ENCODE data around the gene C1orf226. TPM values are rescaled to one million over a fixed set of nuclear protein-coding genes. Genes with fewer than 3 reads are reported as not detected.

C1orf226 gene
- total and polyA plus RNA-seq, 2 of the 4 experiments (the other 2 are of a cell fraction), result under 0.01 to 0.10 TPM

DNA sequence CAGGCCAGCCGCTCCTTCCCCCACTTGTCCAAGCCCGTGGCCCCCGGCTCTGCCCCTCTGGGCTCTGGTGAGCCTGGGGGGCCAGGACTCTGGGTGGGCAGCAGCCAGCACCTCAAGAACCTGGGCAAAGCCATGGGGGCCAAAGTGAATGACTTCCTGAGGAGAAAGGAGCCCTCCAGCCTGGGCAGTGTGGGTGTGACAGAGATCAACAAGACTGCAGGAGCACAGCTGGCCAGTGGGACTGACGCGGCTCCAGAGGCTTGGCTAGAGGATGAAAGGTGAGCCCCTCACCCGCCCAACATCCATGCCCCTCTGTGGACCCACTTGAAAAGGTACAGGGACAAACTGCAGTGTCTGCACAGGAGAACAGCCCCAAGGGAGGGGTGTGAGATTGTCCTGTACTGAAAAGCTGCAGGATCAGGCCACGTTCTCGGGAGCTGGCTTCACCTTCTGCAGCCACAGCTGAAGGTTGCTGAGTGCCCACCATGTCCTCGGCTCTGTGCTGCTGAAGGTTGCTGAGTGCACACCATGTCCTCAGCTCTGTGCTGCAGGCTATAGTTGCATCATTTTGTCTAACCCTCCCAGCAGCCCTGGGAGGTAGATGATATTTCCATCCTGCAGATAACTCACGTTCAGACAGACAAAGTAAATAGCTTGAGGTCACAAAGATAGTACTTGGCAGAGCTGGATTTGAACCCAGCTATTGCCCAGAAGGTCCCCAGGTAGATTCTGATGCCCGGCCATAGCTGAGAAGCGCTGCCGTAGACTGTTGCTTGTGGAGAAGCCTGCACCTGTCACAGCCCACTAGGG lies 618 bp downstream of the C1orf226 start:
- TF ChIP-seq RFX5 (IDR thresholded peaks at IDR 0.05; ENCODE audit: low read depth, low read length), result no peak
- TF ChIP-seq RAD21 (IDR thresholded peaks at IDR 0.05; ENCODE audit: low read length), result no peak
- TF ChIP-seq MAZ (IDR thresholded peaks at IDR 0.05; ENCODE audit: borderline replicate concordance, low read depth, low read length), result no peak
- TF ChIP-seq, protein P1, sequence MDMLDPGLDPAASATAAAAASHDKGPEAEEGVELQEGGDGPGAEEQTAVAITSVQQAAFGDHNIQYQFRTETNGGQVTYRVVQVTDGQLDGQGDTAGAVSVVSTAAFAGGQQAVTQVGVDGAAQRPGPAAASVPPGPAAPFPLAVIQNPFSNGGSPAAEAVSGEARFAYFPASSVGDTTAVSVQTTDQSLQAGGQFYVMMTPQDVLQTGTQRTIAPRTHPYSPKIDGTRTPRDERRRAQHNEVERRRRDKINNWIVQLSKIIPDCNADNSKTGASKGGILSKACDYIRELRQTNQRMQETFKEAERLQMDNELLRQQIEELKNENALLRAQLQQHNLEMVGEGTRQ (IDR thresholded peaks at IDR 0.05; ENCODE audit: low read depth, low read length), result no peak
- TF ChIP-seq, protein P2, sequence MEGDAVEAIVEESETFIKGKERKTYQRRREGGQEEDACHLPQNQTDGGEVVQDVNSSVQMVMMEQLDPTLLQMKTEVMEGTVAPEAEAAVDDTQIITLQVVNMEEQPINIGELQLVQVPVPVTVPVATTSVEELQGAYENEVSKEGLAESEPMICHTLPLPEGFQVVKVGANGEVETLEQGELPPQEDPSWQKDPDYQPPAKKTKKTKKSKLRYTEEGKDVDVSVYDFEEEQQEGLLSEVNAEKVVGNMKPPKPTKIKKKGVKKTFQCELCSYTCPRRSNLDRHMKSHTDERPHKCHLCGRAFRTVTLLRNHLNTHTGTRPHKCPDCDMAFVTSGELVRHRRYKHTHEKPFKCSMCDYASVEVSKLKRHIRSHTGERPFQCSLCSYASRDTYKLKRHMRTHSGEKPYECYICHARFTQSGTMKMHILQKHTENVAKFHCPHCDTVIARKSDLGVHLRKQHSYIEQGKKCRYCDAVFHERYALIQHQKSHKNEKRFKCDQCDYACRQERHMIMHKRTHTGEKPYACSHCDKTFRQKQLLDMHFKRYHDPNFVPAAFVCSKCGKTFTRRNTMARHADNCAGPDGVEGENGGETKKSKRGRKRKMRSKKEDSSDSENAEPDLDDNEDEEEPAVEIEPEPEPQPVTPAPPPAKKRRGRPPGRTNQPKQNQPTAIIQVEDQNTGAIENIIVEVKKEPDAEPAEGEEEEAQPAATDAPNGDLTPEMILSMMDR (conservative IDR thresholded peaks at IDR 0.05; ENCODE audit: low read depth, low read length), result no peak
- TF ChIP-seq BHLHE40 (IDR thresholded peaks at IDR 0.05; ENCODE audit: low read depth, low read length), result no peak
- no peak overlapping the region for H4K8ac ChIP-seq (ENCODE audit: low read depth in 2 of 2, low read length in 2 of 2)
- no peaks in the 10 kb centered on the region for H3K36me3 ChIP-seq (ENCODE audit: control insufficient read depth, insufficient read depth, low read length)
- H2AFZ ChIP-seq (replicated peaks; ENCODE audit: low read length, poor library complexity), result no peak overlapping the region
- DNase-seq (no peak), ATAC-seq (ENCODE audit: low read depth) (no peak)
- no peak overlapping the region for H4K5ac ChIP-seq (ENCODE audit: low read depth, low read length)
- no peak overlapping the region for H4K91ac ChIP-seq (ENCODE audit: insufficient read depth, low read depth, low read length)
- no peaks in the 10 kb centered on the region for H4K20me1 ChIP-seq (ENCODE audit: insufficient read depth, low read length)
- H3K9me3 ChIP-seq (ENCODE audit: control insufficient read depth, insufficient read depth, low read length), result no peaks in the 10 kb centered on the region
- peaks cover 33% of the 10 kb centered on the region for H3K27me3 ChIP-seq (ENCODE audit: control insufficient read depth, insufficient read depth, low read length)
- intact Hi-C loops (cut with micrococcal nuclease), result no loop called here
- no CpG with 5 or more reads among the region's 13 CpGs for whole genome bisulfite sequencing, 2 experiments (ENCODE audit: extremely low coverage in 2 of 2, insufficient read length in 1 of 2)
- H3K4me1 ChIP-seq (ENCODE audit: control insufficient read depth, insufficient read depth, low read length), result no peaks in the 10 kb centered on the region
- POLR2A ChIA-PET (ENCODE audit: unreplicated experiment), result no interaction called here
- no peaks in the 10 kb centered on the region for H3K9me1 ChIP-seq (ENCODE audit: insufficient read depth, low read length)
- no peak overlapping the region for H2BK15ac ChIP-seq (ENCODE audit: low read depth, low read length)
- no peak overlapping the region for H3K4me3 ChIP-seq (ENCODE audit: insufficient read depth, low read depth, low read length)
- H2BK5ac ChIP-seq (ENCODE audit: low read depth, low read length, poor library complexity, severe bottlenecking), result no peak overlapping the region
- no peak overlapping the region for H2BK20ac ChIP-seq (ENCODE audit: low read depth, low read length)
- no peak overlapping the region for H3K23ac ChIP-seq (ENCODE audit: low read depth, low read length)
- H3K56ac ChIP-seq (ENCODE audit: extremely low read depth, insufficient read depth, low read length), result no peak overlapping the region
- no peak overlapping the region for H3K4ac ChIP-seq (ENCODE audit: low read depth, low read length)
- CTCF ChIA-PET, result interaction anchor here (0.5 to 1.4 kb wide), 4 partner anchors 14 to 326 kb away, joined by 3 to 6 read pairs (median 3); no protein-coding TSS in a partner anchor
- H3K4me2 ChIP-seq (ENCODE audit: low read depth, low read length), result no peak overlapping the region
- H3K18ac ChIP-seq (ENCODE audit: low read depth, low read length), result no peak overlapping the region
- BruUV-seq (replicated peaks), result no TSS peak
- no peaks in the 10 kb centered on the region for H3K79me1 ChIP-seq (ENCODE audit: low read depth in 1 of 2, low read length in 2 of 2)
- H2AK9ac ChIP-seq (replicated peaks; ENCODE audit: low read depth, low read length, poor library complexity), result no peak overlapping the region
- H3K27ac ChIP-seq (ENCODE audit: insufficient read depth, low read length), result no peak overlapping the region
- no peak overlapping the region for H2AK5ac ChIP-seq (ENCODE audit: low read depth, low read length)
- dilution Hi-C loops (cut with HindIII; ENCODE audit: low sequenced_read_pairs, unreplicated experiment), result no loop called here
- H2BK120ac ChIP-seq (ENCODE audit: low read depth, low read length), result no peak overlapping the region
- H3K14ac ChIP-seq (replicated peaks; ENCODE audit: low read depth, low read length), result no peak overlapping the region
- in situ Hi-C loops (cut with MboI; ENCODE audit: low sequenced_read_pairs), result loop anchor here (25.0 kb wide), 1 partner anchor 595 kb away; no protein-coding TSS in a partner anchor
- H3K9ac ChIP-seq (ENCODE audit: low read depth, low read length), result no peak overlapping the region

Data from IMR-90 (cell line).